Measurements from ENCODE around the gene KCNQ1.

The KCNQ1 gene

DNA sequence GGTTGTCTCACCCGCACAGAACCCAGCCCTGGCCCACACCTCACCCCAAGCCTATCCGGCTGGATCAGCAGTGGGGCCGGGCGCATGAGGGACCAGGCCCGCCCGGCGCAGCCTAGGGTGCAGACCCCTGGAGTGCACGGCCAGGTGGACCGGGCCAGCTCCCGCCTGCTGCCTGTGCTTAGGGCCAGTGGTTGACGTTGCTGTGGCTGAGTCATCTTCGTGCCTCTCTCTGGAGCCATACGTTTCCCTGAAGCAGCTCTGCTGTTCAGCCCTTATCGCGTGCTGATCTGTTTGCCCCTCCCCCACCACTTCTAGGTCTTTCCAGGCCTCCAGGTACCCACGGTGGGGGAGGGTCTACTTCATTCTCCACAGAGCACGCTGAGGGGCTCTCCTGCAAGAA is 401.2 kb downstream of the KCNQ1 start:
- no peak for TF ChIP-seq CTCF (IDR thresholded peaks at IDR 0.05; ENCODE audit: insufficient read depth, low read length, poor library complexity, severe bottlenecking)
- TF ChIP-seq EZH2phosphoT487 (conservative IDR thresholded peaks at IDR 0.05; ENCODE audit: low read length), result no peak
- Histone ChIP-seq H3K27me3 (ENCODE audit: low read length) (no peaks in the 10 kb centered on the region), H3F3A (ENCODE audit: insufficient read depth) (no peaks in the 10 kb centered on the region), H3K36me3 (ENCODE audit: low read length) (no peaks in the 10 kb centered on the region), H3K27ac (ENCODE audit: low read depth, low read length) (no peak overlapping the region), H3K4me3 (ENCODE audit: insufficient read depth, low read length, poor library complexity, severe bottlenecking) (no peak overlapping the region), H3K9me2 (replicated peaks; ENCODE audit: insufficient read depth, low read length) (no peaks in the 10 kb centered on the region), H4K20me1 (ENCODE audit: low read depth, low read length) (no peaks in the 10 kb centered on the region), H3K79me2 (ENCODE audit: insufficient read depth, low read length) (no peaks in the 10 kb centered on the region), H3K9ac (ENCODE audit: low read length) (no peak overlapping the region), H3K9me3 (ENCODE audit: insufficient read depth, low read length) (no peaks in the 10 kb centered on the region), H2AFZ (ENCODE audit: low read depth, low read length, severe bottlenecking) (no peak overlapping the region), H3K4me2 (ENCODE audit: low read depth, low read length, poor library complexity, severe bottlenecking) (no peak overlapping the region)

DNA sequence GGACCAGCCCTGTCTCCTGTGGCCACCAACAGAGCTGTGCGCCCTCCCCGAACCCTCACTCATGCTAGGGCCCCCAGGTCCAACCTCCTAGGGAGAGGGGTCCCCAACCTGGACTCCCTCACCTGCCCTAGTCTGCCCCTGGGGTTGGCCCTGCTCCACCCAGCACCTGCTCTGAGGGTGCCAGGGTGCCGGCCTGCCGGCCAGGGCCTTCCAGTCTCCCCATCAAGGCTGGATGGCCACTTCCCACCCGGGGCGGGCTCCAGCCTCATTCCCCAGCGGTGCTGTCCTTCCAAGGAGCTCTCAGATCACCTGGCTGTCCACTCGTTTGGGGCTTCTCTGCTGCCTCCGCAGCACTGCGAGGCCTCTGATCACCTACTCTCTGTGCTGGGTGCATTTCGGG is 401.7 kb downstream of the KCNQ1 start:
- H3K9me3 ChIP-seq (ENCODE audit: insufficient read depth, low read length), result no peaks in the 10 kb centered on the region
- H3K9ac ChIP-seq (ENCODE audit: low read length), result no peak overlapping the region
- no peaks in the 10 kb centered on the region for H4K20me1 ChIP-seq (ENCODE audit: low read depth, low read length)
- H3K27ac ChIP-seq (ENCODE audit: low read depth, low read length), result no peak overlapping the region
- no peak overlapping the region for H3K4me3 ChIP-seq (ENCODE audit: insufficient read depth, low read length, poor library complexity, severe bottlenecking)
- H3K36me3 ChIP-seq (ENCODE audit: low read length), result no peaks in the 10 kb centered on the region
- H2AFZ ChIP-seq (ENCODE audit: low read depth, low read length, severe bottlenecking), result no peak overlapping the region
- no peaks in the 10 kb centered on the region for H3K79me2 ChIP-seq (ENCODE audit: insufficient read depth, low read length)
- no peaks in the 10 kb centered on the region for H3K9me2 ChIP-seq (replicated peaks; ENCODE audit: insufficient read depth, low read length)
- no peaks in the 10 kb centered on the region for H3K27me3 ChIP-seq (ENCODE audit: low read length)
- TF ChIP-seq EZH2phosphoT487 (conservative IDR thresholded peaks at IDR 0.05; ENCODE audit: low read length), result no peak
- no peak for TF ChIP-seq CTCF (IDR thresholded peaks at IDR 0.05; ENCODE audit: insufficient read depth, low read length, poor library complexity, severe bottlenecking)
- H3K4me2 ChIP-seq (ENCODE audit: low read depth, low read length, poor library complexity, severe bottlenecking), result no peak overlapping the region
- no peaks in the 10 kb centered on the region for H3F3A ChIP-seq (ENCODE audit: insufficient read depth)

GRCh38 chr11:2847561-2847960 is 402.8 kb downstream of the KCNQ1 start:
- Histone ChIP-seq H3K9me2 (replicated peaks; ENCODE audit: insufficient read depth, low read length) (no peaks in the 10 kb centered on the region), H3K4me2 (ENCODE audit: low read depth, low read length, poor library complexity, severe bottlenecking) (no peak overlapping the region), H3K9ac (ENCODE audit: low read length) (no peak overlapping the region), H4K20me1 (ENCODE audit: low read depth, low read length) (no peaks in the 10 kb centered on the region), H3K9me3 (ENCODE audit: insufficient read depth, low read length) (no peaks in the 10 kb centered on the region), H3K4me3 (ENCODE audit: insufficient read depth, low read length, poor library complexity, severe bottlenecking) (no peak overlapping the region), H2AFZ (ENCODE audit: low read depth, low read length, severe bottlenecking) (no peak overlapping the region), H3K36me3 (ENCODE audit: low read length) (no peaks in the 10 kb centered on the region), H3F3A (ENCODE audit: insufficient read depth) (no peaks in the 10 kb centered on the region), H3K27me3 (ENCODE audit: low read length) (no peaks in the 10 kb centered on the region), H3K27ac (ENCODE audit: low read depth, low read length) (peak overlapping the region; percentile 36; the same call in 1 of the 2 replicates), H3K79me2 (ENCODE audit: insufficient read depth, low read length) (no peaks in the 10 kb centered on the region)
- TF ChIP-seq EZH2phosphoT487 (conservative IDR thresholded peaks at IDR 0.05; ENCODE audit: low read length) (no peak), CTCF (IDR thresholded peaks at IDR 0.05; ENCODE audit: insufficient read depth, low read length, poor library complexity, severe bottlenecking) (no peak)
